GM10248 (cell line): ENCODE results near the gene YJEFN3.

Source experiments
- CTCF ChIA-PET: fragments of 300-600 bp; sonication (Branson Sonifier 250); formaldehyde crosslinking; extraction: SDS; loops from one replicate; lab custom pipeline; 2021; ENCODE audit warnings: antibody characterized with exemption; lab: Yijun Ruan, JAX
- POLR2A ChIA-PET: fragments of 350-650 bp; sonication (Branson Sonifier 250); formaldehyde crosslinking; extraction: SDS; loops from one replicate; lab custom pipeline; 2020; ENCODE audit warnings: antibody characterized with exemption; lab: Yijun Ruan, JAX
- DNase-seq: peaks from one replicate; pipeline ENCODE4 v3.0.0; 2012; ENCODE audit errors: extremely low spot score
- CTCF ChIP-seq: IDR thresholded peaks from 2 replicates; pipeline ENCODE4 v1.5.1; 2012; ENCODE audit warnings: mild to moderate bottlenecking, low read depth; ENCODE audit errors: extremely low read depth, missing control alignments, control extremely low read depth

Gene YJEFN3

DNA sequence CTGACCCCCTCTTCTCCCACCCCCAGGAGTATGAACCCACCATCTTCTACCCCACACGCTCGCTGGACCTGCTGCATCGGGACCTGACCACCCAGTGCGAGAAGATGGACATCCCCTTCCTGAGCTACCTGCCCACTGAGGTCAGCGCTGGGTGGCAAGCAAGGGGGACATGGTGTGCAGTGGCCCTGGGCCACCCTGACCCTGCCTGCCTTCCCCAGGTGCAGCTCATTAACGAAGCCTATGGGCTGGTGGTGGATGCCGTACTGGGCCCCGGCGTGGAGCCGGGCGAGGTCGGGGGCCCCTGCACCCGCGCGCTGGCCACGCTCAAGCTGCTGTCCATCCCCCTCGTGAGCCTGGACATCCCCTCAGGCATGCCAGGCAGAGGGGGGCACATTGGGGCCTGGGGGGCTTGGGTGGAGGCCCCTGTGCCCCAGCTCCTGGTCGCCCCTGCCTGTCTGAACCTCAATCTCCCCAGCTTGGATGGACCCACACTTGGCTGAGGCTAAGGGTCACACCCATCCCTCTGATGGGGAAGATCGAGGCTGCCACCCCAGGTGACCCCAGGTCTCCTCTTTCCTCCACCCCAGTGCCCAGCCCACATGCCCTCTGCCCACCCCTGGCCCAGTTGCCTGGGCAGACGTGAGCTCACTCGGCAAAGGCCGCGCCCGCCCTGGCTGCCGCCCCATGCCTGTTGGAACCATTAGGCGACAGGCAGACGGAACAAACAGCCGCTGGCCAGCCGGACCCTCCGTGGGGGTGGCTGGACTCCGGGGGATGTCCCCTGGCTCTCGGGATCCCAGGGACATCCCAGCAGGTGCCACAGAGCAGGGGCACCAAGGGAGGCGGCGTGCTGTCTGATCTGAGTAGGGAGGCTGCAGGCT, 6.8 kb downstream of the YJEFN3 start:
- TF ChIP-seq CTCF, result no peak
- ChIA-PET POLR2A (interaction anchor here (1.2 kb wide), 1 partner anchor 11 kb away, joined by 4 read pairs; no protein-coding TSS in a partner anchor), CTCF (interaction anchor here (3.1 to 14.9 kb wide), 2 partner anchors 15 to 108 kb away, joined by 9 to 251 read pairs; partner anchors contain the start of gene GMIP)
- no peak for DNase-seq

GRCh38 chr19:19537075-19538048, 8.7 kb downstream of the YJEFN3 start:
- DNase-seq, result no peak
- CTCF ChIA-PET, result interaction anchor here (1.0 to 14.9 kb wide), 2 partner anchors 13 to 107 kb away, joined by 4 to 251 read pairs; no protein-coding TSS in a partner anchor
- TF ChIP-seq CTCF, result no peak
- POLR2A ChIA-PET, result no interaction called here

DNA sequence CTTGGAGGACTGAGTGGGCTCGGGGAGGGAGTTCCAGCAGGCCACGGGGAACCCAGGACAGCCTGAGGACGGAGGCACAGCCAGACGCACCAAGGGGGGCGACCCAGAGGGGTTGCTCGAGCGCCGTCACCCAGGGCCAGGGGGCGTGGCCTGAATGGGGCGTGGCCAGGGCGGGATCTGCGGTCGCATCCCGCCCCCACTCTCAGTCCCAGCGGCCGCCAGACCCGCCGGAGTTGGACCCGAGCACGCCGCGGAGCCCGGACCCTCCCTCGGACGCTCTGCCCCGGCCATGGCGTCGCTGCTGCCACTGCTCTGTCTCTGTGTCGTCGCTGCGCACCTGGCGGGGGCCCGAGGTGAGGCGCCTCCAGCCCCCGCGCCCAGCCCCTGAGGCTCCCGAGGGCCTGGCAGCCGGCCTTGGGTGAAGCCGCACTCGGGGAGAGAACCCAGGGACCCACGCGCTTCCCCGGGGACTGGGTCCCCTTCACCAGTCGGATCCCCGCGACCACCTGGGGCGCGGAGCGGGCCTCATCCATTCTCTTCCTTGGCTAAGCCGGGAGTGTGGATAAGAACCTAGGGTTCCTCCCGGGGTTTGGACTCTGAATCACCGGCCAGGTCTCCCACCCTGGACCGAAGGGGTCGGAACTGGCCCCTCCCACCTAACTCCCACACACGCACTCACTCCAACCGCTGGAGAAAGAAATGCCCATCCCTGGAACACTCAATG, 9.5 kb downstream of the YJEFN3 start, which contains the start of gene CILP2:
TSS of gene CILP2 (plus strand) at position 205 of the 724 bp plus-strand sequence. CDS start at position 290, 85 bp downstream.
- TF ChIP-seq CTCF, result no peak
- POLR2A ChIA-PET, result no interaction called here
- CTCF ChIA-PET, result interaction anchor here (1.0 to 14.9 kb wide), 2 partner anchors 13 to 106 kb away, joined by 4 to 251 read pairs; no protein-coding TSS in a partner anchor
- DNase-seq, result peak; percentile 70

DNA sequence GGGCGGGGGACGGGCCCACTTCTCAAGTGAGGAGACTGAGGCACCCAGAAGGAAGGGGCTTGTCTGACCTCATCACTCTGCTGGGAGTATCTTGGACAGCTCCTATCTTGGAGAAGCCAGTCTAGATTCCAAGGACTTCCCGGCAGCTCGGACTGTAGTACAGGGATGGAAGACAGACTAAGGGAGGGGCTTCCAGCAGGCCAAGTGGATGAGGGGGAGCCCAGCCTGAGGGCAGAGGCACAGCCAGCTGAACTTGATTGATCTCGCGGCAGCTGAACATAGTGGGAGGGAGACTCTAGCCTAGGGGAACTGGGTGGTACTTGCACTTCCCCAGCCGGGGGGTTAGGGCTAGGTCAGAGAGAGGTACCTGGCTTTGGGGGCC, 10.1 kb downstream of the YJEFN3 start:
- CTCF ChIA-PET, result interaction anchor here (3.0 to 14.9 kb wide), 2 partner anchors 7 to 12 kb away, joined by 18 to 251 read pairs; no protein-coding TSS in a partner anchor
- POLR2A ChIA-PET, result no interaction called here

DNA sequence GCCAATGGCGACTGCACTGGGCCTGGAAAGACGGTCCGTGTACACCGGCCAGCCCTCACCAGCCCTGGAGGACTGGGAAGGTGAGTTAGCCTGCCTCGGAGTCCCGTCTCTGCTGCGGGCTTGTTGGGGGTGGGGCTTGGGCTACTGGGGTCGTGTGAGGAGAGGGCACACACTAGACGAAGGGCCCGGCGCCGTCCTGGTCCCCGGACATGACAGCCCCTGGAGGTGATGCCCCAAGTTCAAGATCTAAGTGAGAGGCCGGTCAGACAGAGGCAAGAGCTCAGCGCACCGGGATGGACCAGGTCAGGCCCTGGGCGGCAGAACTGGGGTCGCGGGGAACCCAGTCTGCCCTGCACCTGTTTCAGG, 11.0 kb downstream of the YJEFN3 start:
- POLR2A ChIA-PET, result no interaction called here
- no peak for DNase-seq
- no peak for TF ChIP-seq CTCF
- CTCF ChIA-PET, result interaction anchor here (3.0 to 14.9 kb wide), 2 partner anchors 8 to 11 kb away, joined by 18 to 251 read pairs; no protein-coding TSS in a partner anchor

More for the DNA sequence above, 10.1 kb downstream of the YJEFN3 start:
- DNase-seq, result no peak
- no peak for TF ChIP-seq CTCF
